MCF 10A (cell line): ENCODE results near the gene HSPH1. TPM values are rescaled to one million over a fixed set of nuclear protein-coding genes. Genes with fewer than 3 reads are reported as not detected.

Experiments
- BruUV-seq: library from RNA; stranded (reverse); fragments of 400-500 nt; replicated peaks from 2 replicates; lab custom pipeline; 2021; lab: Mats Ljungman, UMichigan
- CTCF ChIA-PET: fragments of 300-600 bp; sonication (Branson Sonifier 250); formaldehyde crosslinking; extraction: SDS; loops from one replicate; lab custom pipeline; 2021; ENCODE audit warnings: antibody characterized with exemption, inconsistent platforms; lab: Yijun Ruan, JAX
- POLR2A ChIA-PET: fragments of 300-600, 350-650 bp; sonication (Branson Sonifier 250); formaldehyde crosslinking; extraction: SDS; loops from one replicate; lab custom pipeline; 2020; ENCODE audit warnings: antibody characterized with exemption, inconsistent platforms; lab: Yijun Ruan, JAX
- DNase-seq: peaks from one replicate; pipeline ENCODE4 v3.0.0-alpha.2; 2018; ENCODE audit not compliant: unreplicated experiment
- H3K27ac Mint-ChIP-seq: one replicate; pipeline ENCODE4 v1.8.0; 2022; ENCODE audit warnings: mild to moderate bottlenecking, low read depth, mixed read lengths; ENCODE audit not compliant: unreplicated experiment
- H3K27me3 Mint-ChIP-seq: one replicate; pipeline ENCODE4 v1.8.0; 2022; ENCODE audit warnings: mixed read lengths; ENCODE audit not compliant: insufficient read depth, unreplicated experiment
- H3K36me3 Mint-ChIP-seq: one replicate; pipeline ENCODE4 v1.8.0; 2022; ENCODE audit warnings: mild to moderate bottlenecking, moderate library complexity, mixed read lengths; ENCODE audit not compliant: insufficient read depth, unreplicated experiment
- H3K4me1 Mint-ChIP-seq: one replicate; pipeline ENCODE4 v1.8.0; 2022; ENCODE audit warnings: mixed read lengths; ENCODE audit not compliant: insufficient read depth, unreplicated experiment
- H3K4me3 Mint-ChIP-seq: one replicate; pipeline ENCODE4 v1.8.0; 2022; ENCODE audit warnings: mild to moderate bottlenecking, moderate library complexity, mixed read lengths; ENCODE audit not compliant: unreplicated experiment
- H3K9me3 Mint-ChIP-seq: one replicate; pipeline ENCODE4 v1.8.0; 2022; ENCODE audit warnings: mixed read lengths; ENCODE audit not compliant: unreplicated experiment
- intact Hi-C: fragments of 100-400 bp; cut with micrococcal nuclease; formaldehyde crosslinking; loops from 2 replicates; pipeline ENCODE4 v1.14.1; 2022
- total RNA-seq: library from RNA; stranded (reverse); gene quantifications from 2 replicates; pipeline ENCODE4 v1.2.3, GENCODE V29; 2022
- TF ChIP-seq, protein P1 (sequence below): fragments of 200-600 bp; IDR thresholded peaks from one replicate; pipeline ENCODE4 v1.8.0; 2022; ENCODE audit warnings: antibody characterized with exemption, mild to moderate bottlenecking; ENCODE audit not compliant: unreplicated experiment

The HSPH1 gene
- total RNA-seq, 1 experiment from 2014 or later: 67.8 TPM

DNA sequence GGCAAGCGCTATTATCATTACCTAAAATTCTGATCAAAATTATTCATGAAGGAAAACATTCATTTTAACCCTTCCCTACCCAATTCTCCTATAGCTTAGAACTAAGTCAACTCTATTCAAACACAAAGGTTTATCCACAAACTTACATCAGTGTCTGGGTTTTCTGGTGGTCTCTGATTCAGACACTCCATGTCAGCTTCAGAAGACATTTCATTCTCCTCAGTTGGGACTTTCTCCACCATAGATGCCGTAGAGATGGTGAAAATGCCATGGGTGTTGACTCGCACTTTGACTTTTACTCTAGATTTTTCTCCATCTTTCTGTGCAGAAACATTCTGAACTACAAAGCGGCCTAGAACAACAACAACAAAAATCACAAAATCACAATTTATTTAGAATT, 16.3 kb downstream of the HSPH1 start:
- ChIA-PET CTCF (no interaction called here), POLR2A (interaction anchor here (1.0 to 2.0 kb wide), 4 partner anchors 10 to 51 kb away, joined by 4 to 8 read pairs (median 6); no protein-coding TSS in a partner anchor)
- Mint-ChIP-seq H3K36me3 (peaks cover 89% of the 10 kb centered on the region), H3K4me1 (peaks cover 16% of the 10 kb centered on the region), H3K9me3 (no peaks in the 10 kb centered on the region), H3K27me3 (no peaks in the 10 kb centered on the region), H3K4me3 (no peak overlapping the region), H3K27ac (peak overlapping the region; percentile 69)
- no TSS peak for BruUV-seq
- intact Hi-C loops: no loop called here
- DNase-seq: no peak
- TF ChIP-seq, protein P1, sequence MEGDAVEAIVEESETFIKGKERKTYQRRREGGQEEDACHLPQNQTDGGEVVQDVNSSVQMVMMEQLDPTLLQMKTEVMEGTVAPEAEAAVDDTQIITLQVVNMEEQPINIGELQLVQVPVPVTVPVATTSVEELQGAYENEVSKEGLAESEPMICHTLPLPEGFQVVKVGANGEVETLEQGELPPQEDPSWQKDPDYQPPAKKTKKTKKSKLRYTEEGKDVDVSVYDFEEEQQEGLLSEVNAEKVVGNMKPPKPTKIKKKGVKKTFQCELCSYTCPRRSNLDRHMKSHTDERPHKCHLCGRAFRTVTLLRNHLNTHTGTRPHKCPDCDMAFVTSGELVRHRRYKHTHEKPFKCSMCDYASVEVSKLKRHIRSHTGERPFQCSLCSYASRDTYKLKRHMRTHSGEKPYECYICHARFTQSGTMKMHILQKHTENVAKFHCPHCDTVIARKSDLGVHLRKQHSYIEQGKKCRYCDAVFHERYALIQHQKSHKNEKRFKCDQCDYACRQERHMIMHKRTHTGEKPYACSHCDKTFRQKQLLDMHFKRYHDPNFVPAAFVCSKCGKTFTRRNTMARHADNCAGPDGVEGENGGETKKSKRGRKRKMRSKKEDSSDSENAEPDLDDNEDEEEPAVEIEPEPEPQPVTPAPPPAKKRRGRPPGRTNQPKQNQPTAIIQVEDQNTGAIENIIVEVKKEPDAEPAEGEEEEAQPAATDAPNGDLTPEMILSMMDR: no peak

DNA sequence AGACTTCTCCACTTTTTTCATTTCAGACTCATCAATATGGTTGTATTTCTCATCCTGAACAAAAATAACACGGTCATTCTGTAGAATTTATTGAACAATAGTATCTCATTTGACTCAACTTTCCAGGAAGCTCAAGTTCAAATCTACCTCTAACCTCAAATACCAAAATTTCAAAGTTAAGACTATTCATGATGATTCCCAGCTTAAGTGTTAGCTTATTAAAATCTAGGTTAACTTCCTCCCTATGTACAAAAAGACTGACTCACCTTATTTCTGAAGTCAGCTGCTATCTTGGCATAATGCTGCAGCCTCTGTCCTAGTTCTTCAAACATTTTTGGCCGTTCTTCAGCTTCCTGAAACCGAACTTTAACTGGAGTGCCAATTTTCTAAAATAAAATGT, 23.2 kb downstream of the HSPH1 start:
- intact Hi-C loops: no loop called here
- POLR2A ChIA-PET: interaction anchor here (0.7 to 1.6 kb wide), 5 partner anchors 9 to 343 kb away, joined by 3 to 7 read pairs (median 4); no protein-coding TSS in a partner anchor
- Mint-ChIP-seq H3K36me3 (peaks cover 88% of the 10 kb centered on the region), H3K4me1 (peaks cover 5% of the 10 kb centered on the region), H3K27me3 (no peaks in the 10 kb centered on the region), H3K4me3 (no peak overlapping the region), H3K9me3 (no peaks in the 10 kb centered on the region), H3K27ac (no peak overlapping the region)
- TF ChIP-seq, protein P1: no peak
- BruUV-seq: no TSS peak
- no peak for DNase-seq
- CTCF ChIA-PET: interaction anchor here (1.6 kb wide), 1 partner anchor 15 kb away, joined by 6 read pairs; no protein-coding TSS in a partner anchor

DNA sequence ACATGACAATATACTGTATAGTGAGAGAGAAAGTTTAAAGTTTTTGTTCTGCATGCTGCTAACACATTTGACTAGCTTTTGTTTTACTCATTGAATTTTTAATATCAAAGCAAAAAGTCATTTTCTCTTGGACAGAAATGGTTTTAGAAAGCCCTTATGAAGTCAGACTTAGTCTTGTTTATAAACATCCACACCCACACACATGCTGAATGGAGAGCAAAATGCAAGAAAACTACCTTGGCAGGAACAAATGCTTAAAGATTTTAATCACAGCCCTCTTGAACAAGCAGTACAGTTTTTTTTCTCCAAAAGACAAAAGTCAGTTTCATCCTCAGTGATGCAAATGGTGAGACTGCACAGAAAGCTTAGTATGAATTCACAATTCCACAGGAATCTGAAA, 25.0 kb downstream of the HSPH1 start:
- no peak overlapping the region for H3K4me3 Mint-ChIP-seq
- POLR2A ChIA-PET: interaction anchor here (0.7 to 1.0 kb wide), 3 partner anchors 24 to 35 kb away, joined by 3 read pairs; no protein-coding TSS in a partner anchor
- intact Hi-C loops: no loop called here
- peaks cover 5% of the 10 kb centered on the region for H3K4me1 Mint-ChIP-seq
- TF ChIP-seq, protein P1: no peak
- no peak for DNase-seq
- CTCF ChIA-PET: interaction anchor here (0.6 to 0.7 kb wide), 2 partner anchors 12 to 24 kb away, joined by 3 read pairs; no protein-coding TSS in a partner anchor
- H3K27ac Mint-ChIP-seq: no peak overlapping the region
- no peaks in the 10 kb centered on the region for H3K27me3 Mint-ChIP-seq
- H3K36me3 Mint-ChIP-seq: peaks cover 87% of the 10 kb centered on the region
- H3K9me3 Mint-ChIP-seq: no peaks in the 10 kb centered on the region
- BruUV-seq: TSS peak; percentile 79

DNA sequence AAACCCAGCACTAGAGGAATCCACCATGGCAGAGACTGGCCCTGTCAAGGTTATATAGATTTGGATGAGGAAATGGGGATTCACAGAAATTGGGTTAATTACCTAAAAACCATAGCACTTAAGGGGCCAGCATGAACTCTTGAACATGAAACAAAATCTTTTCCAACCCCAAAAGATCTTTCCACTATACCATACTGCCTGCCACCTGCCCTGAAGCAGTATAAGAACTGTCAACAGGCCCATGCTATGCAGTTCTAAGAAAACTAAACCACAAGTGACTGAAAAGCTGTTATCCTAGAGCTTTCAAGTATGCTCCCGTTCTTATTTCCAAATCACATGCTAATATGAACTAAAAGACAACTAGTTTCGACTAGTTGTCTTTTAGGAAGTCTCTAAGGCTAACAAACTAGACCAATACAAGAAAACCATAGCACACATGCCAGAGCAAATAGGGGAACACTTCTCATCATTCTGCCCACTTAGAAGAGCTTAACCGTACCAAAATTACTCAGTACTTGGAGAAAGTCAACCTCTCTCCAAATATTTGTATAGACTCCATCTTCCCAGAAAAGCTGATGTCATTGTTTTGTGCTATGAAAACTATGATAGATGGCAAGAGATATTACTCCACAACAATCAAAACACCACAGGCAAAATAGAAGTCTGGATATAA, 27.5 kb downstream of the HSPH1 start:
- POLR2A ChIA-PET: interaction anchor here (0.6 to 1.4 kb wide), 3 partner anchors 15 to 310 kb away, joined by 3 to 6 read pairs (median 3); no protein-coding TSS in a partner anchor

More for the DNA sequence above, 27.5 kb downstream of the HSPH1 start:
- intact Hi-C loops: no loop called here
- Mint-ChIP-seq H3K4me3 (no peak overlapping the region), H3K27me3 (no peaks in the 10 kb centered on the region), H3K36me3 (peaks cover 67% of the 10 kb centered on the region), H3K27ac (no peak overlapping the region), H3K4me1 (peaks cover 5% of the 10 kb centered on the region), H3K9me3 (no peaks in the 10 kb centered on the region)
- no TSS peak for BruUV-seq
- no peak for DNase-seq
- TF ChIP-seq, protein P1: no peak
- CTCF ChIA-PET: interaction anchor here (0.7 to 1.5 kb wide), 2 partner anchors 269 to 290 kb away, joined by 3 read pairs; no protein-coding TSS in a partner anchor
